ENCODE data around the gene OPCML.

The OPCML gene

DNA sequence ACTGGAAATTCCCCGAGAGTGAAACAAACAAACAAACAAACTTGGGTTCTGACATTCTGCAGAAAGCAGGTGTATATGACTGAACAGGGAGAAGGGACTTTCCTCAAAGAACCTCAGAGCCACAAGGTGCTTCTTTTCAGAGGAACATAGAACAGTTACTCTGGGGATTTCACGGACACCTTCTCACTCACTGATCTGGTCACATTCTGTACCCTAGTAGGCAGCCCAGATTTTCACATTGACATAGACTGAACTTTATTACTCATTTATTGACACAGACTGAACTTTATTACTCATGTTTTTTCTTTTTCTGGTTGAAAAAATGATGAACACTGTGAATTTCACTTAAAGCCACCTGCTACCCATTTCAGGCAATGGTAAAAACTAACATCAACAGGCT is 263.0 kb downstream of the OPCML start:
- H3K4me3 ChIP-seq (ENCODE audit: low read length), result no peak overlapping the region
- H4K20me1 ChIP-seq (ENCODE audit: control insufficient read depth, insufficient read depth, low read depth, low read length), result no peaks in the 10 kb centered on the region
- no peaks in the 10 kb centered on the region for H3K79me2 ChIP-seq (ENCODE audit: control insufficient read depth, low read length)
- no peaks in the 10 kb centered on the region for H3K27me3 ChIP-seq (ENCODE audit: control insufficient read depth, low read length)
- H3K9me2 ChIP-seq (replicated peaks; ENCODE audit: control insufficient read depth, low read length), result no peaks in the 10 kb centered on the region
- H3K27ac ChIP-seq (ENCODE audit: low read depth, low read length), result no peak overlapping the region
- no peaks in the 10 kb centered on the region for H3K9me3 ChIP-seq (ENCODE audit: control insufficient read depth, insufficient read depth, low read length)
- no peaks in the 10 kb centered on the region for H3K36me3 ChIP-seq (ENCODE audit: control insufficient read depth, low read length)
- no peak overlapping the region for H3K4me2 ChIP-seq (ENCODE audit: low read length)
- H3F3A ChIP-seq (ENCODE audit: control insufficient read depth, insufficient read depth), result no peaks in the 10 kb centered on the region
- no peak for TF ChIP-seq EZH2phosphoT487 (IDR thresholded peaks at IDR 0.05; ENCODE audit: borderline replicate concordance, low read length)
- TF ChIP-seq, protein P1, sequence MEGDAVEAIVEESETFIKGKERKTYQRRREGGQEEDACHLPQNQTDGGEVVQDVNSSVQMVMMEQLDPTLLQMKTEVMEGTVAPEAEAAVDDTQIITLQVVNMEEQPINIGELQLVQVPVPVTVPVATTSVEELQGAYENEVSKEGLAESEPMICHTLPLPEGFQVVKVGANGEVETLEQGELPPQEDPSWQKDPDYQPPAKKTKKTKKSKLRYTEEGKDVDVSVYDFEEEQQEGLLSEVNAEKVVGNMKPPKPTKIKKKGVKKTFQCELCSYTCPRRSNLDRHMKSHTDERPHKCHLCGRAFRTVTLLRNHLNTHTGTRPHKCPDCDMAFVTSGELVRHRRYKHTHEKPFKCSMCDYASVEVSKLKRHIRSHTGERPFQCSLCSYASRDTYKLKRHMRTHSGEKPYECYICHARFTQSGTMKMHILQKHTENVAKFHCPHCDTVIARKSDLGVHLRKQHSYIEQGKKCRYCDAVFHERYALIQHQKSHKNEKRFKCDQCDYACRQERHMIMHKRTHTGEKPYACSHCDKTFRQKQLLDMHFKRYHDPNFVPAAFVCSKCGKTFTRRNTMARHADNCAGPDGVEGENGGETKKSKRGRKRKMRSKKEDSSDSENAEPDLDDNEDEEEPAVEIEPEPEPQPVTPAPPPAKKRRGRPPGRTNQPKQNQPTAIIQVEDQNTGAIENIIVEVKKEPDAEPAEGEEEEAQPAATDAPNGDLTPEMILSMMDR (IDR thresholded peaks at IDR 0.05; ENCODE audit: low read depth, low read length, poor library complexity, severe bottlenecking), result no peak
- H3K4me1 ChIP-seq (ENCODE audit: control insufficient read depth, low read length), result no peaks in the 10 kb centered on the region

DNA sequence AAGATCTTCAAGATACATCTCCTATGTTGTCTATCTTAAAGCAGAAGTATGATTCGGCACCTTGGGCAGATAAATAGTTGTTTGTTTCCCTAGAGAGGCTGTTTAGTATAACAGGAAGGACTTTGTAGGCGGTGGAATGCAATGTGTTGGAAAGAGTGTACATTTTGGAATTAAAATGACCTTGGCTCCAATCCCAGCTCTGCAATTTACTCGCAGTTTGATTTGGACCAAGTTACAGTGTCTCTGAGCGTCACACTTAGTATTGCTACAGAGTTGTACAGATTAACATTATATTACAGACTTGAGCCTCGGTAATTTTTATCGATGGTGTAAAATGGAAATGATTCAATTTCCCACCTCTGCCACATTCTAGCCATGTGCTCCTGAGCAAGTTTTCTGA is 265.3 kb downstream of the OPCML start:
- no peak for TF ChIP-seq EZH2phosphoT487 (IDR thresholded peaks at IDR 0.05; ENCODE audit: borderline replicate concordance, low read length)
- TF ChIP-seq, protein P1 (IDR thresholded peaks at IDR 0.05; ENCODE audit: low read depth, low read length, poor library complexity, severe bottlenecking), result no peak
- Histone ChIP-seq H3F3A (ENCODE audit: control insufficient read depth, insufficient read depth) (no peaks in the 10 kb centered on the region), H3K9me3 (ENCODE audit: control insufficient read depth, insufficient read depth, low read length) (no peaks in the 10 kb centered on the region), H4K20me1 (ENCODE audit: control insufficient read depth, insufficient read depth, low read depth, low read length) (no peaks in the 10 kb centered on the region), H3K4me3 (ENCODE audit: low read length) (no peak overlapping the region), H3K9me2 (replicated peaks; ENCODE audit: control insufficient read depth, low read length) (no peaks in the 10 kb centered on the region), H3K36me3 (ENCODE audit: control insufficient read depth, low read length) (no peaks in the 10 kb centered on the region), H3K27me3 (ENCODE audit: control insufficient read depth, low read length) (no peaks in the 10 kb centered on the region), H3K4me1 (ENCODE audit: control insufficient read depth, low read length) (no peaks in the 10 kb centered on the region), H3K27ac (ENCODE audit: low read depth, low read length) (no peak overlapping the region), H3K4me2 (ENCODE audit: low read length) (no peak overlapping the region), H3K79me2 (ENCODE audit: control insufficient read depth, low read length) (no peaks in the 10 kb centered on the region)

DNA sequence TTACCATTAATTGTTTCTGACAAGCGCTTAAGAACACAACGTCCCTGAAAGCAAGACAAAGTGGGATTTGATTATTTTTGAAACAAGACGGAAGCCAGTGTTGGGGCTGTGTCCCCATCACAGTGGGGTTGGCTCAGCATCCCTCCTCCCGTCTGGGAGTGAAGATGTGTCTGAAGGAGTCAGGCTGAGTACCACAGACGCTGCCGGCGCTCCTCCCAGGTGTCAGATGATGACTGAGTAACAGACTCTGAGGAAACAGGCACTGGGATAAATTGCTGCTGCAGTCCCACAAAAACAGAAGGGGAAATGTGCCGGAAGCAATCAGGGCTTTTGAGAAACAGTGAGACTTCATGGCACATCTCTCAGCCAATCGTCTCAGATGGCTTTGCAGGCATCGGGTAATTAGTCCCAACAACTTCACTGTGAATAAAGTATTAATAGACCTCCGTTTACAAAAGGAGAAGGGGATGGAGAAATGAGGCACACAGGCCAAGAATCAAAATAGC is 266.7 kb downstream of the OPCML start:
- H3K27me3 ChIP-seq (ENCODE audit: control insufficient read depth, low read length), result no peaks in the 10 kb centered on the region
- no peak for TF ChIP-seq EZH2phosphoT487 (IDR thresholded peaks at IDR 0.05; ENCODE audit: borderline replicate concordance, low read length)
- TF ChIP-seq, protein P1 (IDR thresholded peaks at IDR 0.05; ENCODE audit: low read depth, low read length, poor library complexity, severe bottlenecking), result no peak
- H3K79me2 ChIP-seq (ENCODE audit: control insufficient read depth, low read length), result no peaks in the 10 kb centered on the region
- H4K20me1 ChIP-seq (ENCODE audit: control insufficient read depth, insufficient read depth, low read depth, low read length), result no peaks in the 10 kb centered on the region
- no peaks in the 10 kb centered on the region for H3K9me2 ChIP-seq (replicated peaks; ENCODE audit: control insufficient read depth, low read length)
- H3K4me2 ChIP-seq (ENCODE audit: low read length), result no peak overlapping the region
- no peak overlapping the region for H3K4me3 ChIP-seq (ENCODE audit: low read length)
- H3K4me1 ChIP-seq (ENCODE audit: control insufficient read depth, low read length), result no peaks in the 10 kb centered on the region
- H3K27ac ChIP-seq (ENCODE audit: low read depth, low read length), result no peak overlapping the region
- no peaks in the 10 kb centered on the region for H3K36me3 ChIP-seq (ENCODE audit: control insufficient read depth, low read length)
- no peaks in the 10 kb centered on the region for H3F3A ChIP-seq (ENCODE audit: control insufficient read depth, insufficient read depth)
- no peaks in the 10 kb centered on the region for H3K9me3 ChIP-seq (ENCODE audit: control insufficient read depth, insufficient read depth, low read length)

Measured in DOHH2 (cell line).